ENCODE data around the gene GPR132. TPM values are rescaled to one million over a fixed set of nuclear protein-coding genes. Genes with fewer than 3 reads are reported as not detected.

GPR132 gene
- polyA plus RNA-seq, 1 donor from 2014 or later, result not detected

DNA sequence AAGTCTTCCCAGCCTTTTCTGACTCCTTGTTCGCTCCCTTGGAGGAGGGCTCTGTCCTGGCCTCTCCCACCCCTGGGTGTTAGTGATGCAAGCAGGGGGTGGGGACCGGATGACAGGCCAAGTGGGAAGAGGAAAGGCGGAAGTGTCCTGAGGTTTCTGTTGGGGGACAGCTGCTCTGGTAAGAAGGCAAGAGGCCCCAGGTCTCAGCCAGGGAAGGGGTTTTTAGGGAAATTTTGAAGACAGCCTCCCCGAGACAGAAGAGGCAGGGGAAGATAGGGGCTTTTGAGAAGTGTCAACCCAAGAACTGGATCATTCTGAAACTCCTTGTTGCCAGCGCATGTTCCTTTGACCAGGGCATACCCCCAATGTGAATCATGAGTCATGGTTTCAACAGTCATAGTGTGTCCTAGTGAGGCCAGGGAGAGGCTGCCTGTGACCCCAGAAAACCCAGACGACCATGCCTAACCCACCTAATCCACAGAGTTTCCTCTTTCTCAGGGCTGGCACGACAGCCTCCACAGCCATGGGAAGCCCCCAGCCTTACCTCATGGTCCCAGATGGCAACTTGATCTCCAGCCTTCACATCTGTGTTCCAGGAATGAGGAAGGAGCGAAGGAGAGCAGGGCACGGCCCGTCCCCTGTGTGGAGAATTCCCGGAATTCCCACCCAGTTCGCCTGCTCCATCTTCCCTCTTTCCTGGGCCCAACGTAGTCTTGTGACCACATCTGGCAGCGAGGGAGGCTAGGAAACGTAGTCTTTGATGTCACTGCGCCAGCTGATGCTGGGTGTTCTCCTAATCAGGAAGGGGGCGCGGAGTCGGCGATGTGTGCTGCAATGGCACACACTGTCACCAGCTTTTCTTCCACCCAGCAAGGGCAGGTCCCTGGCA, 4.9 kb upstream of the GPR132 start:
- Histone ChIP-seq H3K27me3 (ENCODE audit: insufficient read depth, low read depth, low read length) (no peaks in the 10 kb centered on the region), H3K36me3 (ENCODE audit: insufficient read depth, low read length) (no peaks in the 10 kb centered on the region), H3K9me3 (ENCODE audit: low read length) (no peaks in the 10 kb centered on the region), H4K20me1 (ENCODE audit: insufficient read depth) (no peaks in the 10 kb centered on the region), H2AFZ (ENCODE audit: low read depth, low read length) (no peak overlapping the region), H3K27ac (ENCODE audit: low read length) (no peak overlapping the region), H3K79me2 (replicated peaks; ENCODE audit: insufficient read depth, low read length) (no peaks in the 10 kb centered on the region), H3K9me2 (ENCODE audit: insufficient read depth, low read length) (no peaks in the 10 kb centered on the region), H3K9ac (ENCODE audit: low read length) (no peak overlapping the region), H3F3A (ENCODE audit: insufficient read depth, low read length, poor library complexity, severe bottlenecking) (no peaks in the 10 kb centered on the region), H3K4me3 (ENCODE audit: low read length) (no peak overlapping the region), H3K4me2 (ENCODE audit: low read length) (no peak overlapping the region)
- TF ChIP-seq EP300 (conservative IDR thresholded peaks at IDR 0.05; ENCODE audit: poor library complexity, severe bottlenecking) (no peak), POLR2AphosphoS5 (IDR thresholded peaks at IDR 0.05) (no peak)

DNA sequence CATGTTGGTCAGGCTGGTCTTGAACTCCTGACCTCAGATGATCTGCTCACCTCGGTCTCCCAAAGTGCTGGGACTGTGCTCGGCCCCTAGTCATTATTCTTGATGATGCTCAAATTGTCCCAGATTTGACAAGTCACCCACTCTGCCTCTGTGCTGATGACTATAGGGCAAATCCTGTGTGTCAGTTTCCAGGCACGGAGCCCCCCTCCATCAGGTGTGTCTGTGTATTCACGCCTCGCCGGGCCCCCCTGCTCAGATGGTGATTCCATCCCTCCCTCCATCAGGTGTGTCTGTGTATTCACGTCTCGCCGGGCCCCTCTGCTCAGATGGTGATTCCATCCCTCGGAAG, 4.3 kb upstream of the GPR132 start:
- Histone ChIP-seq H3K27ac (ENCODE audit: low read length) (no peak overlapping the region), H3K36me3 (ENCODE audit: insufficient read depth, low read length) (no peaks in the 10 kb centered on the region), H3K79me2 (replicated peaks; ENCODE audit: insufficient read depth, low read length) (no peaks in the 10 kb centered on the region), H3K4me2 (ENCODE audit: low read length) (no peak overlapping the region), H3K4me3 (ENCODE audit: low read length) (no peak overlapping the region), H4K20me1 (ENCODE audit: insufficient read depth) (no peaks in the 10 kb centered on the region), H3K27me3 (ENCODE audit: insufficient read depth, low read depth, low read length) (no peaks in the 10 kb centered on the region), H3K9ac (ENCODE audit: low read length) (no peak overlapping the region), H3F3A (ENCODE audit: insufficient read depth, low read length, poor library complexity, severe bottlenecking) (no peaks in the 10 kb centered on the region), H3K9me3 (ENCODE audit: low read length) (no peaks in the 10 kb centered on the region), H3K9me2 (ENCODE audit: insufficient read depth, low read length) (no peaks in the 10 kb centered on the region), H2AFZ (ENCODE audit: low read depth, low read length) (no peak overlapping the region)
- TF ChIP-seq TAF1 (IDR thresholded peaks at IDR 0.05; ENCODE audit: low read depth) (no peak), EZH2 (IDR thresholded peaks at IDR 0.05; ENCODE audit: borderline replicate concordance, insufficient read depth, low read length, poor library complexity, severe bottlenecking) (no peak), POLR2AphosphoS5 (IDR thresholded peaks at IDR 0.05) (no peak), MXI1 (conservative IDR thresholded peaks at IDR 0.05; ENCODE audit: poor library complexity, severe bottlenecking) (no peak), RAD21 (conservative IDR thresholded peaks at IDR 0.05) (no peak), SMC3 (conservative IDR thresholded peaks at IDR 0.05; ENCODE audit: poor library complexity) (no peak), EP300 (conservative IDR thresholded peaks at IDR 0.05; ENCODE audit: poor library complexity, severe bottlenecking) (no peak)
- TF ChIP-seq, protein P1, sequence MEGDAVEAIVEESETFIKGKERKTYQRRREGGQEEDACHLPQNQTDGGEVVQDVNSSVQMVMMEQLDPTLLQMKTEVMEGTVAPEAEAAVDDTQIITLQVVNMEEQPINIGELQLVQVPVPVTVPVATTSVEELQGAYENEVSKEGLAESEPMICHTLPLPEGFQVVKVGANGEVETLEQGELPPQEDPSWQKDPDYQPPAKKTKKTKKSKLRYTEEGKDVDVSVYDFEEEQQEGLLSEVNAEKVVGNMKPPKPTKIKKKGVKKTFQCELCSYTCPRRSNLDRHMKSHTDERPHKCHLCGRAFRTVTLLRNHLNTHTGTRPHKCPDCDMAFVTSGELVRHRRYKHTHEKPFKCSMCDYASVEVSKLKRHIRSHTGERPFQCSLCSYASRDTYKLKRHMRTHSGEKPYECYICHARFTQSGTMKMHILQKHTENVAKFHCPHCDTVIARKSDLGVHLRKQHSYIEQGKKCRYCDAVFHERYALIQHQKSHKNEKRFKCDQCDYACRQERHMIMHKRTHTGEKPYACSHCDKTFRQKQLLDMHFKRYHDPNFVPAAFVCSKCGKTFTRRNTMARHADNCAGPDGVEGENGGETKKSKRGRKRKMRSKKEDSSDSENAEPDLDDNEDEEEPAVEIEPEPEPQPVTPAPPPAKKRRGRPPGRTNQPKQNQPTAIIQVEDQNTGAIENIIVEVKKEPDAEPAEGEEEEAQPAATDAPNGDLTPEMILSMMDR (IDR thresholded peaks at IDR 0.05; ENCODE audit: poor library complexity, severe bottlenecking), result no peak
- TF ChIP-seq, protein P2, sequence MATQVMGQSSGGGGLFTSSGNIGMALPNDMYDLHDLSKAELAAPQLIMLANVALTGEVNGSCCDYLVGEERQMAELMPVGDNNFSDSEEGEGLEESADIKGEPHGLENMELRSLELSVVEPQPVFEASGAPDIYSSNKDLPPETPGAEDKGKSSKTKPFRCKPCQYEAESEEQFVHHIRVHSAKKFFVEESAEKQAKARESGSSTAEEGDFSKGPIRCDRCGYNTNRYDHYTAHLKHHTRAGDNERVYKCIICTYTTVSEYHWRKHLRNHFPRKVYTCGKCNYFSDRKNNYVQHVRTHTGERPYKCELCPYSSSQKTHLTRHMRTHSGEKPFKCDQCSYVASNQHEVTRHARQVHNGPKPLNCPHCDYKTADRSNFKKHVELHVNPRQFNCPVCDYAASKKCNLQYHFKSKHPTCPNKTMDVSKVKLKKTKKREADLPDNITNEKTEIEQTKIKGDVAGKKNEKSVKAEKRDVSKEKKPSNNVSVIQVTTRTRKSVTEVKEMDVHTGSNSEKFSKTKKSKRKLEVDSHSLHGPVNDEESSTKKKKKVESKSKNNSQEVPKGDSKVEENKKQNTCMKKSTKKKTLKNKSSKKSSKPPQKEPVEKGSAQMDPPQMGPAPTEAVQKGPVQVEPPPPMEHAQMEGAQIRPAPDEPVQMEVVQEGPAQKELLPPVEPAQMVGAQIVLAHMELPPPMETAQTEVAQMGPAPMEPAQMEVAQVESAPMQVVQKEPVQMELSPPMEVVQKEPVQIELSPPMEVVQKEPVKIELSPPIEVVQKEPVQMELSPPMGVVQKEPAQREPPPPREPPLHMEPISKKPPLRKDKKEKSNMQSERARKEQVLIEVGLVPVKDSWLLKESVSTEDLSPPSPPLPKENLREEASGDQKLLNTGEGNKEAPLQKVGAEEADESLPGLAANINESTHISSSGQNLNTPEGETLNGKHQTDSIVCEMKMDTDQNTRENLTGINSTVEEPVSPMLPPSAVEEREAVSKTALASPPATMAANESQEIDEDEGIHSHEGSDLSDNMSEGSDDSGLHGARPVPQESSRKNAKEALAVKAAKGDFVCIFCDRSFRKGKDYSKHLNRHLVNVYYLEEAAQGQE (IDR thresholded peaks at IDR 0.05; ENCODE audit: borderline replicate concordance), result no peak
